Stromal cell of bone marrow (primary cell): ENCODE results near the gene GOLGA8B.
"Not testable (repeated sequence)": the region's sequence is repeated elsewhere in the genome, so short reads cannot be mapped to it uniquely, and the experiment has no call there.

Experiments used
- DNase-seq: peaks from one replicate; pipeline ENCODE4 v3.0.0-alpha.2; 2012; ENCODE audit warnings: low read depth

The GOLGA8B gene

DNA sequence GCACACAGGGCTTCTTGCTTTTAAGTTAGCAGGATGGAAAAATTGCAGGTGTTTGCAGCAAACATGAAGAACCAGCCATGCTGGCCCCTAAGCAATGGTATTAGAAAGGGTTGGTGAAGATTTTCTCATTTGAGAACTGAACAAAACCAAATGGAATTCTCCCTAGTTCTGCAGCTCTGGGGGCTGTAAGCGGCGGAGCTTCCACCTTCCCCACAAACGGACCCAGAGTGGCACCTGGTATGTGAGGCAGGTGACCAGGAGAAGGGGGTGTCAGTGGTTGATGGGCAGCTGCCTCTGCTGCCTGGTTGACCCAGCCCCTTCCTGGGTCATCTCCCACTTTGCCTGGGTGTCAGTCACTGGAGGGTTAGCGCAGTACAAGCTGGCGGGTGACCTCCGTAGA is 22.6 kb downstream of the GOLGA8B start:
- not testable (repeated sequence) for DNase-seq

DNA sequence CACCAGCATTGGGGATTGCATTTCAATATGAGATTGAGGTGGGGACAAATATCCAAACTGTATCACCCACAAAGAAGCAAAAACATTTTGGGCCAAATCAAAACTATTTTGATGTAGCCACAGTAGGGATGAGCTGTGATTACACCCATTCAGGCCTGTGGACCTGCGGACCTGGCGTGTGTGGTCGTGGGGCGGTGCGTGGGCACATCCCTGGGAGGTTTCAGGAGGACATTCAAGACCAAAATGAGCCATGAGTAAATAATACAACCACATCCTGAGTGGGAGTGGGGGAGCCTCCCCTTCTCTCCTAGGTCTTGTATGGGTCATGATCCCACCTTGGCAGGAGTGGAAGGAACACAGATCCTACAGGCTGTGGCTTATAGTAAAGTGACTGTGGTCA is 23.7 kb downstream of the GOLGA8B start:
- DNase-seq: not testable (repeated sequence)

DNA sequence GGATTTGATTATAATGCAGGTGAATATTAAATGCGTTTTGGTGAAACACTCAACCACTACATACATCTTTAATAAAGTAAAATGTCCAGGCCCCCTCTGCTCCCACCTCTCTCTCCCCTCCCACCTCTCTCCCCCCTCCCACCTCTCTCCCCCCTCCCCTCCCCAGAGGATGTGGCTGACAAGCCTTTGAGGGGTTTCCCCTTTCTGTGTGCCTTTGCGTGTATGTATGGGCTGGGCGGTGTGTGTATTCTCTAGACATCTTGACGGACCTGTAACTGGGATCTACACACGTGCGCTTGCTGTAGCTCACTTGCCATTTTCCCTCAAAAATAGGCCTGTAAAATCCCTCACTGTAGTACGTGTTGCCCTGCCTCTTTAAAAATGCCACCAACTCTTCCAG is 28.3 kb downstream of the GOLGA8B start:
- DNase-seq: not testable (repeated sequence)

DNA sequence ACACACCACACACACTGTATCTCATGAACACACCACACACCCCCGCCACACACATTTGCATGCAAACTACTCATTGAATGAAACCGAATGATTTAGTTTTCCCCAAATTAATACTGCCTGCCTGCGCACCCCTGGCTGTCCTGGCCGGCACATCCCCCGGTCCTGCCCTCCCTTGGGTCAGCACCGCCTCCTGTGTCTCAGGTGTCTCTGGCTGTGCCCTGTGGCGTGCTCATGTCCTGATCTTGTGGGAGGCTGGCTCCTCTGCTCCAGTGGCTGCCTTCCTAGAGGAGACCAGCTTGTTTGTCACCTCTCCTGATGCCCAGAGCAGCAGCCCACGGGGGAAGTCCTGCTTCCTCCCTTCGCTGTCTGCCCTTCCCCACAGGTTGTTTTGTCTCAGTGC is 28.7 kb downstream of the GOLGA8B start:
- not testable (repeated sequence) for DNase-seq

DNA sequence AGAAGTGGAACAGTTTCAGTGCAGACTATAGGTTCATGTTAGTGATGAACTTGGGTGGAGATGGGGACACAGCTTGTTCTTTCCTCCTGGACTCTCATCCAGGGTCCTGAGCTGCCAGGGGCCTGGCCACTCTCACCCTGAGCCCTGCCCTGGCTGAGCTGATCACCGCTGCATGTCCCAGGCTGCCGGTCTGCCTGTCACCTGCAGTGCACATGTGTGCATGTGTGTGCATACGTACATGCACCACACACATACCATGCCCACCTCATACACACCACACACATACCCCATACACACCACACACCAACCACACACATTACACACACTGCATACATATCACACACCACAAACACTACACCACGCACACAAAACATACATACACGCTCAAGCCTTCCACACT is 29.3 kb downstream of the GOLGA8B start:
- not testable (repeated sequence) for DNase-seq

DNA sequence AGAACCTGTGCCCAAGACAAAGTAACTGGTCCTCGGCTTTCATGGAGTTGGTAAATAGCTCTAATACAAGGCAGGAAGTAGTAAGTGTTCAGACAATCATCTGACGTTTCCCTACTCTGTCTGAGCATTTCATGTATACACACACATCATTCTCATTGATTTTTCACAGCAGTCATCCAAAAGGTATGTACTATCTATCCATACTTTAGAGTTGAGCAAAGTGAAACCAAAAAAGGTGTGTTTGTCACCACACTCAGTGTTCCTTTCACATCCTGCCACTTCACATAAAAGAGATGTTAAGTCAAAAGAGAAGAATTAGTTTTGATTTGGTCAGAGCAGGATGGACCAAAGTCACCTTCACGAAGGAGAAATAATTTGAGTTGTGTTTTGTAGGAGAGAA is 33.3 kb downstream of the GOLGA8B start:
- DNase-seq: not testable (repeated sequence)

DNA sequence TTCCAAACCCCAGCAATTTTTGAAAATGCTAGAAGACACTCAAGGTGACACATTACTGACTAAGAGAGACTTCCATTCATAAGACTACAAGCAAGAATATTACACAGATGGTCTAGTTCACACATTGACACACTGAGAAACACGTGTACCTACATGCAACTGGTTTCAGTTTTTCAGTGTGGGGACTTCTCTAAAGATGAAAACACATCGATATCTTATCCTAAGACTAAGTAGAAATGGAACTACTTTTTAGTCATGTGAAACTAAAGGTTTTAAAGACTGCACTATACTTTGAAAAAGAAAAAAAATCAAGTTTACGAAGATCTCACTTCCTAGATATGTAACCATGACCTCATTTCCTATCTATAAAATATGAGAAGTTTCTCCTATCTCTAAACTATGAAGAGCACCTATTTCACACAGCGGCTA is 34.1 kb downstream of the GOLGA8B start:
- not testable (repeated sequence) for DNase-seq

DNA sequence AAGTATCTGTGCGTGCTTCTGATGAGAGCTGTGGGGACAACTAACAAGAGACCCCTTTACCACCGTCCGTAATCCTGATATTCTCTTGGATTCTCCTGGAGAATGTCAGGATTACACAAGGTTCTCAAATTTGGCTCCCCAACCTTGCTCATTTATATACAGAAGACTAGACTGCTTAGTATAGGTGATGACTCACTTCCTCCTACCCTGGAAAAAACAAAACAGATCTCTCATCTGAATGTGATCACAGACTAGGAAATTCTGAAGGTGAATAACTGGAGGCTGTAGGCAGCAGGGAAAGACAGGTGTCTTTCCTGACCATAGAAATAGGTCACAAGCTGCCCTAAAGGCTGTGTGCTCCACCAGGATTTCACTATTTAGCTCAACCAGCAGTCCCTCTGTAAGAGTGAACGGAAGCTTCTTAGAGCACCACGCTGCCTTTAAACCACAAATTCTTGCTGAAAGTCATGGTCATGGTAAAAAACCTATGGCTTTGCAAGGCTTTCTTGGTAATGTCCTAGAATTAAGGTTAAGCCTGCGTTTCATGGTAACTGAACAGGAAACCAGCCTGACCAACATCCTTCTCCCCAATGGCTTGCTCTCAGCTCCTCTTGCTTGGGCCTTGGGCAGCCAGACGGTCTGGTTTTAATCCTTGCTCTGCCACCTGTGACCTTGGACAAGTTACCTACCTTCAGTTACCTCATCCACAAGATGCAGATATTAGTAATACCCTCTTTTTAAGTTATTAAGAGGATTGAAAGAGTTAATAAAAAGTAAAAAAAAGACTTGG is 39.4 kb downstream of the GOLGA8B start:
- not testable (repeated sequence) for DNase-seq

DNA sequence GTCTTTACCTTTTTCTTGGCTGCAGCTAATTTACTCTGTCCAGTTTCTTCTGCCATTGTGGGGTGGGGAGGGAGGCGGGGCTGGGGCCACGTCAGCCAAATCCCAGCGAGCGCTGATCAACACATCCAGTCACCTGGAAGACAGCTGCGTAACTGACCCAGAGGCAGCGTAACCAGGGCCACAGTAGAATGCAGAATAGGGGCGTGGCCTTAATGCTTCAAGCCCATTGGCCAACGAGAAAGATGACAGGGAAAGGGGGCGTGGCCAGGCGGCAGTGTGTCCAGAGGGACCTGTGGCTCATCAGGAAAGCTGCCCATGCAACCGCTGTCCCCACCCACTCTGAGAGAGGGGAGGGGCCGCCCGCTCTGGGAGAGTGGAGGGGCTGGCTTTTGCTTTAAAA is 47.6 kb downstream of the GOLGA8B start:
- not testable (repeated sequence) for DNase-seq
